ENCODE data around the gene GINS2. TPM values are rescaled to one million over a fixed set of nuclear protein-coding genes. Genes with fewer than 3 reads are reported as not detected.
A peak's percentile ranks its signal among the peaks of the same experiment; 100 is the strongest.

GINS2 gene
- total RNA-seq: 0.88 TPM

DNA sequence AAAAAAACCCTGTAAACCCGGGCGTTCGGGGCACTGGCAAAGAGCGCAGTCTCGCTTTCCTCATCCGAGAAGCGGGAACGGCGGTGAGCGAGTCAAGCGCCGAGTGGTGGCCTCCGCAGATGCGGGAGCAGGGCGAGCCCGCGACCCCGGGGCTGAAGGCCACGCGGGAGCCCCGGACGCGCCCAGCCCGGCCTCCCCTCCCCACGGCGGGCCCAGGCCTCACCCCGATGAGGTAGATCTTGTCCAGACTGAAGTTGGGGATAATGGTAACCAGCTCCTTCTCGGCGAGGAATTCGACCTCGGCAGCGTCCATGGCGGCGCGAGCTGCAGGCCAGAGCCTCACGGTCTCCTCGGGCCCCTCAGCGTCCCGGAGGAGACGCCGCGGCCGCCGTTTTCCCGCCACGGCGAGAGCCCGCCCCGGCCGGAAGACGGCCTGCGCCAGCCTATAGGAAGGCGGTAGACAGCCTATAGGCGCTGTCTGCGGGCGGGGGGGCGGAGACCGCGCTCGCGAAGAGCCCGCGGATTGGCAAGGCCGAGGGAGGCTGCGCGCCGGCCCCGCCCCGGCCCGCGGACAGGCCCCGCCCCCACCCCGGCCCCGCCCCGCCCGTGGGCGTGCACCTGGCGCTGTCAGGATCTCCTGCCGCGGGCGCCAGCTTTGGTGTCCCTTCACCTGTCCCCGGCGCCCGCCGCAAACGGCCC is at the start of gene GINS2:
TSS of gene GINS2 (minus strand) at position 369 of the 699 bp plus-strand sequence. CDS start at position 313, 56 bp downstream.
- peak; percentile 92 for DNase-seq (ENCODE audit: low spot score)
- ATAC-seq: peak; percentile 99

DNA sequence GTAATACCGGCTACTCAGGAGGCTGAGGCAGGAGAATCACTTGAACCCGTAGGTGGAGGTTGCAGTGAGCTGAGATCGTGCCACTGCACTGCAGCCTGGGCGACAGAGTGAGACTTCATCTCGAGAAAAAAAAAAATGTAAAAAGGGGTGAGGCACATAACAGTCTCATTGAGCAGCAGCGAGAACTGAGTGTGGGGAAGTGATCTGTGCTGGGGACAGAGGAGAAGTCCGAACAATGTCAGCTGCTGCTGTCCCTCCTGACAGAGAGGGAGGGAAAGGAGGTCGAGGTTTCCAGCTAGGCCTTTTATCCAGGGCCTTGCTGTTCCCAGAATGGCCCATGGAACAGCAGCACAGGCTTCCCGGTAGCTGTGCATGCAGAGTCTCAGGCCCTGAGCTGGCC is 48.2 kb upstream of the GINS2 start:
- no peak for ATAC-seq
- DNase-seq (ENCODE audit: low spot score): no peak

DNA sequence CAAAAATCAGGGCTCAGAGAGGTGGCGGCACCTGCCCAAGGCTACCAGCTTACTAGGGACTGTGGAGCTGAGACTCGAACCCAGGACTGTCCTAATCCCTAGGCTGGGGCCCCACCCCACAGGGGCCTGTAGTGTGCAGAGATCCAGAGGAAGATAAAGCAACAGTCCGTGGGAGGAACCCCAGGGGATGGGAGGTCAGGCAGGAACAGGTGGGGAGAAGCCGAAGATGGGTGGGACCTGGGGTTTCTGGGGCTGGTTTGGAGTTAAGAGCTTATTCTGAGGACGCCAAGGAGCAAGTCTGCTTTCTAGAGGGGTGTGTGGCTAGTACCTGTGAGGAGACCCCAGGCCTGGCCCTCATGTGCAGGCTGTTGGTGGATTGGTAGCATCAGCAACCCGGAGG is 47.2 kb upstream of the GINS2 start:
- ATAC-seq (no peak), DNase-seq (ENCODE audit: low spot score) (no peak)

DNA sequence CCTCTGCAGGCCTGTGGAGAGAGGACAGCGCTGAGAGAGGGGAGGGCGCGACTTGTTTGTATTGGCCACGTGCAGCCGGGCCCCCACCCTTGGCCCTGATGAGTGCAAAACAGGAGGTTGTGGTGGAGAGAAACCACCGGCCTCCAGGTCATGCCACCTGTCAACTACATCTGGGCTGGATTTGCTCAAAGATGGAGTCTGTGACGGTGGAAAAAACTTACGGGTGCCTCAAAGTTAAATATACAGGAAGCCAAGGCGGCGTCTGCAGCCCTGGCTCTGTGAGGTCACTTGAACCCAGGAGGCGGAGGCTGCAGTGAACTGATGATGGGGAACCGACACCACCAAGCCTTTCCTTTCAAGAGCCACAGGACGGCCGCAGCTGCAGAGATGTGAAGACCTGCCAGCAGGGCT is 46.5 kb upstream of the GINS2 start:
- ATAC-seq (no peak), DNase-seq (ENCODE audit: low spot score) (no peak)

DNA sequence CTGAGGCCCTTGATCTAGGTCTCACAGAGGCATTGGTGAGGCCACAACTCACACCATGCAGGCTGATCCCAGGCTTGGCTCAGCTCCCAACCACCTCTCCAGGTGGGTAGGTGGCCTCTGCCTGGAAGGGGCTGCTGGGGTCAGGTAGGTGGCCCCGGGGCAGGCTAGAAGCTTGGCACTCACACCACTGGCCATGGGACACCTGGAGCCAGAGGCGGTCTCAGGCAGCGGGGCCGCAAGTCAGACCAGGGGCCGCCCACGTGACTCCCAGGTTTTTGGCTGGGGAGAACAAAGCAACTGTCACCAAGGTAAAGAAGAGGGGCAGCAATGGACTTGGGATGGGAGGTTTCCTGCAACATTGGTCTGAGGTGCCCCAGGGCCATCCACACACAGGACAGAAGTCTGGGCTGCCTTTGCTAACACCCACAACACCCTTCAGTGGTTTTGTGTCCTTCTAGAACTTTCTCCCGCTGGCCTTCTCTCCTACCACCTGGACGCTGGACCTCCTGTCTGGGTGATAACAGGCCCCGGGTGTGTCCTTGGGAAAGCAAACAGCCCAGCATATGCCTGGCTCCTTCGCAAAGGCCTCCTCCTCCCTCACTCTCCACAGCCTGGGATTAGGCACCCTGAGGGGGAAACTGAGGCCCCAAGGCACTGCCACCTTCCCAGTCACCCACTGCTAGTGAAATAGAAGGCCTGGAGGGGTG is 45.7 kb upstream of the GINS2 start:
- ATAC-seq (no peak), DNase-seq (ENCODE audit: low spot score) (no peak)

DNA sequence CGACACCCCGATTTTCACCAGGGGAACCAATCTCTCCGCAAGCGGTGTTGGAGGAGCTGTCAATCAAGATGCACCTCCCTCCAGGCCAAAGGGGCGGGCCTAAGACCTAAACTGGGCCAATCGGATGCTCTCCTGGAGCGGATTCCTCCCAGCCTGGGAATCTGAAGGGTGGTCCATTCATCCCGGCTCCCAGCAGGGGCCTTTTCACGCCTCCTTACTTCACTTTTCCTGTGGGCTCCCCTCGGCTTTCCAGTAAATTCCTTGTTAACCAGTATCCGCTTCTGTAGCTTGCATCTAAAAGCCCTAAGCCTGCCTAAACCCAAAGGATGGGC is 45.1 kb upstream of the GINS2 start:
- no peak for DNase-seq (ENCODE audit: low spot score)
- no peak for ATAC-seq

DNA sequence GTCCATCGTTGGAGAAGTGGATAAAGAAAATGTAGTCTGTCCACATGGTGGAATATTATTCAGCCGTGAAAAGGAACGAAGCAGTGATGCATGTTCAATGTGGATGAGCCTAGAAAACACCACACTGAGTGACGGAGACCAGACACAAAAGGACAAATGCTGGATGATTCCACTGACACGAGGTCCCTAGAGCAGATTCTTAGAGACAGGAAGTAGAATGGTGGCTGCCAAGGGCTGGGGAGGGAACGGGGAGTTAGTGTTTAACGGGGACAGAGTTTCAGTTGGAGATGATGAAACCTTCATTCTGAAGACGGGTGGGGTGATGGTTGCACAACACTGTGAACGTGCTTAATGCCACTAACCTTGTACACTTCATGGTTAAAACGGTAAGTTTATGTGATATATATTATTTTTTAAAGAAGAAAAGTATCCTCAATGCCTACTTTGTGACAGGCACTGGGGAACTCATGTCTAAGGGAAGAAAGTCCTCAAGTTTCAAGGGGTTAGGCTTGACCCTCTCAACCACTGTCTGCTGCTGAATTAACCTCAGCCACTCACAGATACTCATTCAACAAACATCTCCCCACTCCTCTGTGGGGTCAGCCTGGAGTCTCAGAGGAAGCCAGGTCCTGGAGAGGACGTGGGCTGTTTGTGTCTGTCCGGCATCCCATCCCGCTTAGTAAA is 44.5 kb upstream of the GINS2 start:
- no peak for DNase-seq (ENCODE audit: low spot score)
- ATAC-seq: peak; percentile 30

DNA sequence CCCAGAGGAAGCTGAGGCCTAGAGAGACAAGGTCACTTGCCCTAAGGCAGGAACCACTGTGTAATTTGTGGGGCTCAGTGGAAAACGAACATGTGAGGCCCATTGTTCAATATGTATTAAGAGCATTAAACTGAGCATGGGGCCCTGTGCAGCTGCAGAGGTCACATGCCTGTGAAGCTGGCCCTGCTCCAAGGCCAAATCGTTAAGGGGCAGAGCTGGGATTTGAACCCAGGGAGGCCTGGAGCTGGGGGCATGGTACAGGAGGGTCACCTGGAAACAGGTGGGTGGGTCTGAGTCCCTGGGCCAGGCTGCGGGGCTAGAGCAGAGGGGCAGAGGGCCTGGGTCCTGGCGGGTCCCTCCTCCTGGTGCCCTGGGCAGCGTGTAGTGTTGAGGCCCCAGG is 42.4 kb upstream of the GINS2 start:
- ATAC-seq: no peak
- no peak for DNase-seq (ENCODE audit: low spot score)

DNA sequence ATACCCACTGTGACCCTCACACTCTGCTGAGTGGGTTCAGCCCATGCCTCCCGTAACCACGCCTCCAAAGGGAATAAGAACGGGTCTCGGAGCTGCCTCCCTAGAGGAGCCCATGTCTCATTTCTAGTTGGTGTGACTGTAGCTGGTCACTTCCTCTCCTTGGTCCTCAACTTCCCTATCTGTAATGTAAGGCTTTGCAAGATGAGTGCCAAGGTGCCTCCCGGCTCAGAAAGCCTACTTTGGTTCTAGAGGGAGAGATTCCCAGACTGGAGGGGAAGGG is 41.4 kb upstream of the GINS2 start:
- no peak for DNase-seq (ENCODE audit: low spot score)
- ATAC-seq: peak; percentile 18

DNA sequence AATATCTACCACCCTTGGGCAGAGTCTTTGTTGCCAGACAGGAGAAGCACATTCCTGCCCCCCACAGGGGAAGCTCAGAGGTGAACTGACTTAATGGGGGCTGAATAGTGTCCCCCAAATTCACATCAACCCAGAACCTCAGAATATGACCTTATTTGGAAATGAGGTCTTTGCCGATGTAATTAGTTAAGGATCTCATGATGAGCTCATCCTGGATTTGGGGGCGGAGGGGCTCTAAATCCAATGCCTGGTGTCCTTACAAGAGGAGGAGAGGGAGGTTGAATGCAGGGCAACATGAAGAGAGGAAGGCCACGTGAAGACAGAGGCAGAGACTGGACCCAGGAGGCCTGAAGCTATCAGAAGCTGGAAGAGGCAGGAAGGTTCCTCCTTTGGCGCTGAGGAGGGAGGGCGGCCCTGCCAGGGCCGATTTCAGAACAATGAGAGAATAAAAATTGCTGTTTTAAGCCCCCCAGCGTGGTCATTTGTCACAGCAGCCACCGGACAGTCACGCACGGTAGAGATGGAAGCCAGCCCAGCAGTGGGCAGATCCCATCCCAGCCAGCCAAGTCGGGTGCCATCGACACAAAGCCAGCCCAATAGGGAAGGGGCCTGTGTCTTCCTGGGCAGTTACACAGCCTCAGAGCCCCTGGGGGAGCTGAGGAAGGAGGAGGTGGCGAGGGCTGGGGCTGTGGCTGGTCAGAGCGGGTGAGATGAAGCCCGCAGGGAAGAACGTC is 40.9 kb upstream of the GINS2 start:
- DNase-seq (ENCODE audit: low spot score) (no peak), ATAC-seq (no peak)

DNA sequence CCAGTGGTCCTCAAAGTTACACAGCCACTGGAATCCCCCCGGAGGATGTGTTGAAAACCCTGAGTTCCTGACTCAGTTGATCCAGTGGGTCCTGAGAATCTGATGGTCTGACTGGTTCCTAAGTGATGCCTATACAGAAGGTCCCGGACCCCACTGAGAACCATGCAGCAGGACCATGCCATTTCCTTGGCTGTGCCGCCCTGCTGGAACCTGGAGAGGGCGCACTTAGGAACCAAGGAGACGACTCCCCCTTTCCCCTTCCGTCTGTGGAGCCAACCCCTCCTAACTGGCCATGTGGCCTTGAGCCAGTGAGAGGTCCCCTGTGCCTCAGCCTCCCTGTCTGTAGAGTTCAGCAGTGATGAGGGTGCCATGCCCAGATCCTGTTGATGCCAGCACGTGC is 40.1 kb upstream of the GINS2 start:
- DNase-seq (ENCODE audit: low spot score): no peak

DNA sequence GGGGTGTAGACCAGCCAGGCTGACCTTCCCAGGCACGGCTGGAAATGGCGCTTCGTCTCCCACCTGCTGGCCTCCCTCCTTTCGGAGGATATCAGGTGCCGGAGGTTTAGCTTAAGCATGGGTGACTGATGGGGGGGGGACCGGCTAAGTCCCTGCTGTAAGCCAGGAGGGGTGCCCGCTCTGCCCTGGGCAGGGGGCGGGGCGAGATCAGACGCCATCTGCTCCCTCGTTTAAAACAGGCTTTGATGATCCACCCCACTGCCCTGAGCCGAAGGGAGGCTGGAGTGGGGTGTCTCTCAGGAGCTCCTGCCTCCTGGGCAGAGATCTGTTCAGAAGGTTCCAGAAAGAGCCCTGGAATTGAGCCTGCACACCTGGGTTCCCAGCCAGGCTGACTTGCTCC is 36.2 kb upstream of the GINS2 start:
- ATAC-seq: no peak
- DNase-seq (ENCODE audit: low spot score): no peak

More for the DNA sequence above, 40.1 kb upstream of the GINS2 start:
- no peak for ATAC-seq

DNA sequence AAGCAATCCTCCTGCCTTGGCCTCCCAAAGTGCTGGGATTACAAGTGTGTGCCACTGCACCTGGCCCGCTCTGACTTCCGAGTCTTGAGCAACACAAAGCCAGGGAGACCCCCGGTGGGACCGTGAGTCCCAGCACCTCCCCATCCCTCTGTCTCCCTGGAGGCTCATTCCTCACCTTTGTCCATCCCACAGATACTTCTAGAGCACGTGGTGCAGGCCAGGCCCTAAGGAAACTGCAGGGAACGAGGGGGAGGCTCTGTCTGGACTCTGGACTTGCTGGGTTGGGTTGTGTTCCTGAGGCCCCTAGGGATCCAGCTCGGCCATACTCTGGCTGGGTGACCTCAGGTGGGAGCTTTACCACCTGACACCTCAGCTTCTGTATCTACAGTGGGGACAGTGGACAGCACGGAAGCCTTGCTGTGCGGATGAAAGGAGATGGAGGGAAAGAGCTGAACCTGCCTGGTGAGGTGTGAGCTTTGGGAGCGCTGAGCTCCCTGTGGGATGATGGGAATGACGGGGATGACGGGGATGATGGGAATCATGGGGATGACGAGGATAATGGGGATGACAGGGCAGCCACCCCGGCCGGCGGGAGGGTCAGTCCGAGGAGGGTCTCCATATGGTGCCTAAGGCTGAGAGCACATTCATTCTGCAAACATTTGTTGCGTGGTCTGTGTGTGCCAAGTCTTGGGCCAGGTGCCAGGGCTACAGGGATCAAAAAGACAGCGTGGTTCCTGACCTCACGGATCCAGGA is 35.5 kb upstream of the GINS2 start:
- DNase-seq (ENCODE audit: low spot score): no peak
- no peak for ATAC-seq

DNA sequence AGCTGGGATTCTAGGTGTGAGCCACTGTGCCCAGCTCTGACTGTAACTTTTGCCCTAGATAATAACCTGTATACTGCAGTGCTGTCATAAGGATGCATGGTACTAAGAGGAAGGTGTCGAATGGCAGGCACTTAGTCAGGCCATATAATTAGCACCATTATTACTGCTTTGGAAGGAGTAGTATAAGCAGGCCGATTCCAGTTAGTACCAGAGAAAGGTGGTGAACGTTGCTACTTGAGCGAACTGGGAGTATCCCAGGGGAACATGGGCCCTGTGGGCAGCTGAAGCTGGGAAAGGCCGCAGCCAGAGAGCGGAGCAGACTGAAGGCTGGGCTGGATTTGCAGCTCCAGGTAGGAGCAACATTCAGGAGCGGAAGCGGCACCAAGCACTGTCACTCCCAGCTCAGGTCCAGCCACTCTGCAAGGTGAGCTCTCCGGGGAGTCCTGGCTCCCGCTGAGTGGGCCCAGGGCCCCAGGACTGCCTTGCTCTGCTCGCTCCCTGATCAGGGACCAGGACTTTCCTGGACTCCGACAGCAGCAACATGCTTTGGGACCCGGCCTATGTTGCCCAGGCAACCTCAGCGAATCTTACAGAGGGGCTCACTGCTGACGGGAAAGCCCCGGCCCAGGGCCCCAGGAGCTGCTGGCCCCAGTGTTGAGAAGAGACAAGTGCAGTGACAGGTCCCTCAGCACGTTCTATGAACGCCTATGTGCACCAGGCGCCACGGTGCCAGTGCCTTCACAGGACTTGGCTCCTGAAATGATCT is 33.6 kb upstream of the GINS2 start:
- no peak for DNase-seq (ENCODE audit: low spot score)
- ATAC-seq: no peak

DNA sequence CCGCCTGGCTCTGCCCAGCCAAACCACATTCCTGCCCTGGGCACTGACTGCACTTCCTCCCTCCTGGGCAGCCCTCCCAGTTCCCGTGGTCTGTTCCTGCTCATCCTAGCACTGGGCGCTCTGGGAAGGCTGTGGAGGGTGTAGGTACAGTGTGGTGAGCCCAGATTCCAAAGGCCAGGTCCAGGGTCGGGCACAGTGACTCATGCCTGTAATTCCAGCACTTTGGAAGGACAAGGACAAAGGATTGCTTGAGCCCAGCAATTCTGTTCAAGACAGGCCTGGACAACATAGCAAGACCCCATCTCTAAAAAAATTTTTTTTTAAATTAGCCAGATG is 31.5 kb upstream of the GINS2 start:
- ATAC-seq: peak; percentile 88
- peak; percentile 93 for DNase-seq (ENCODE audit: low spot score)

DNA sequence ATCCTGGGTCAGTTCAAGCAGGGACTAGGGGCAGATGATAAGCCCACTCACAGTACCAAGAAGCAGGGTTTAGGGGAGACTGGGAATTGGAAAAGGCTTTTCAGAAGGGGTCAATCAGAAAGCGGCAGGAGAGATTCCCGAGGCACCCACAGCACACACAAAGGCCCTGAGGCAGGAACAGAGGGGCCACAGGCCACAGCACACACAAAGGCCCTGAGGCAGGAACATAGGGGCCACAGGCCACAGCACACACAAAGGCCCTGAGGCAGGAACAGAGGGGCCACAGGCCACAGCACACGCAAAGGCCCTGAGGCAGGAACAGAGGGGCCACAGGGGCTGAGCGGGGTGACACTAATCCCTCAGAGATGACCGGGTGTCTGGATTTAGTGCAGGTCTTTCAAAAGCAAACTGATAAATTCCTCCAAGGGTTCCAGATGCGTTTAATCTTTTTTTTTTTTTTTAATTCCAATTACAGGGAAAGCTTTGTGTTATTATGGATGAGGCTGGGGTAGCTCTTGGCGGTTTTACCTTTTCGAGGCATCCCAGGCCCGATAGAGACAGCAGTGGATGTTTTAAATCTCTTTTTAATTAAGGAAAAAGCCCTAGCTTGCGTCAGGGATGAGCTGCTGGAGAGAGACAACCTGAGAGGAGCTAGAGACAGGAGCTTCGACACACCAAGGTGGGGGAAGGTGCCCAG is 31.0 kb upstream of the GINS2 start:
- ATAC-seq (no peak), DNase-seq (ENCODE audit: low spot score) (no peak)

DNA sequence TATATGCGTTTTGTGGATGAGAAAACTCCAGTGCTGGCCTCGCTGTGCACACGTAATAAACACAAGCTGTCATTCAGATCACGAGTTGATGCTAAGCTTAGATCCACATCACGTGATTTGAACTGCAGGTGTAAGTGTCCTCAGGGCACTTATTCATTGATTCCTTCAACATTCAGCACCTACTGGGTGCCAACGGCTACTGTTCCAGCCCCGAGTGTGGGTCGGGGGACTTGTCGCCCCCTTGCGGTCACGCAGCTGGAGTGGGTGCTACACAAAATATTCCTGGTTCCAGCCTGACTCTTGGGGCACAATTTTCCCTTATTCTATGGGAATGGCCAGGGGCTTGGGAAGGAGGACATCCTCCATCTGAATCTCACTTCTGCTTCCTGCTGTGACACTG is 29.9 kb upstream of the GINS2 start:
- no peak for ATAC-seq
- no peak for DNase-seq (ENCODE audit: low spot score)

DNA sequence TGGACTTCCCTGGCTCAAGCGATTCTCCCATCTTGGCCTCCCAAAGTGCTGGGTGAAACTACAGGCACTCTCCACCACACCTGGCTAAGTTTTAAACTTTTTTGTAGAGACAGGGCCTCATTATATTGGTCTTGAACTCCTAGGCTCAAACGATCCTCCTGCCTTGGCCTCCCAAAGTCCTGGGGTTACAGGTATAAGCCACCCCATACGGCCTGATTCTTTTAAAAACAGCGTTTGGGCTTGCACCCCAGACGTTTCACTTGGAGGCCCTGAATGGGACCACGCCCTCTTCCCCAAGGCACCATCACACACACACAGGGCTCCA is 29.4 kb upstream of the GINS2 start:
- DNase-seq (ENCODE audit: low spot score): no peak

DNA sequence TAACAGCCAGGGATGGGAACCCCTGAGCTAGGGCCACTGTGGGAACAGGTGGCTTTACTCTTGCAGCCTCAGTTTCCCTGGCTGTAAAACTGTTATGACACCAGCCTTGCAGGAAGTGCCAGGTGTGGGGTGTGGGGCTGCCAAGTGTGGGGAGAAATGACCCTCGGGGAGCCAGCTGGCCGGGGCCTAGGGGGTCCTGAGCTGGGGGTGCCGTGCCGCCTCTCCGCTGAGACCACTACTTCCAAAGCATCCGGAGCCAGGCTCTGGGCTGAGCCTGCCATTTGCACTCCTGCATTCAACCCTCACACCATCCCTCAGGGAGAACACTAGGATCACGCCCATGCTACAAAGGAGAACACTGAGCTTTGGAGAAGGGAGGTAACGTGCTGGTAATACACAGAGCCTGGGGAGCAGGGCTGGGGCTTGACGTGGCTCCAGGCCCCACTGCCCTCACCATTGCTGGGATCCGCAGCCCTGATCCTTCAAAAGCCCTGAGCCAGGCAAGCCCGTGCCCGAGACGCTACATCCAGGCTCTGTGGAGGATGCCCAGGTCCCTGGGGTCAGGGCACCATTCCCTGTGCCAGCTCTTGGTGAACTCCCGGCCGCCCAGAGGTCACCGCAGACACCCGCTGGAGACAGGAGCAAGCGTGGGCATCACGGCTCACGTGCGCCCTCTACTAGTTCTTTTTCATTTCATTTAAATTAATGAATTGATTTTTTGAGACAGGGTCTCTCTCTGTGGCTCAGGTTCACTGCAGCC is 28.8 kb upstream of the GINS2 start:
- ATAC-seq (peak; percentile 91), DNase-seq (ENCODE audit: low spot score) (peak; percentile 86)

More for the DNA sequence above, 29.4 kb upstream of the GINS2 start:
- no peak for ATAC-seq

Measured in left lobe of liver (tissue), 2 donors.